Endodermal cell (in vitro differentiated cells): ENCODE measurements around the gene AOPEP. TPM values are rescaled to one million over a fixed set of nuclear protein-coding genes. Genes with fewer than 3 reads are reported as not detected.

Experiments
- DNase-seq: peaks from one replicate; pipeline ENCODE4 v3.0.0-alpha.2; 2017
- H3K27ac ChIP-seq: 2 replicates; pipeline ENCODE4 v1.5.1; 2013; ENCODE audit warnings: mild to moderate bottlenecking, low read depth, low read length, moderate library complexity
- H3K27me3 ChIP-seq: 2 replicates; pipeline ENCODE4 v1.6.1; 2013; ENCODE audit warnings: mild to moderate bottlenecking, low read length, moderate library complexity; ENCODE audit not compliant: insufficient read depth, control insufficient read depth, poor library complexity, severe bottlenecking
- H3K36me3 ChIP-seq: 2 replicates; pipeline ENCODE4 v1.7.0; 2013; ENCODE audit warnings: mild to moderate bottlenecking, low read length, moderate library complexity; ENCODE audit not compliant: control insufficient read depth, insufficient read depth
- H3K4me1 ChIP-seq: one replicate; pipeline ENCODE4 v1.7.0; 2013; ENCODE audit warnings: low read length; ENCODE audit not compliant: control insufficient read depth, insufficient read depth
- H3K4me3 ChIP-seq: 2 replicates; pipeline ENCODE4 v1.5.1; 2013; ENCODE audit warnings: mild to moderate bottlenecking, low read length, moderate library complexity
- H3K9ac ChIP-seq: 2 replicates; pipeline ENCODE4 v1.6.1; 2013; ENCODE audit warnings: mild to moderate bottlenecking, low read length, moderate library complexity; ENCODE audit not compliant: poor library complexity, severe bottlenecking; ENCODE audit errors: extremely low read depth
- H3K9me3 ChIP-seq: 2 replicates; pipeline ENCODE4 v1.6.1; 2013; ENCODE audit warnings: mild to moderate bottlenecking, low read length, moderate library complexity; ENCODE audit not compliant: control insufficient read depth
- H3K27ac Mint-ChIP-seq: 2 replicates; pipeline ENCODE4 v1.8.0; 2020; ENCODE audit warnings: mixed read lengths
- H3K27me3 Mint-ChIP-seq: 2 replicates; pipeline ENCODE4 v1.8.0; 2021; ENCODE audit warnings: mild to moderate bottlenecking, mixed read lengths; ENCODE audit not compliant: insufficient read depth
- H3K36me3 Mint-ChIP-seq: 2 replicates; pipeline ENCODE4 v1.8.0; 2020; ENCODE audit warnings: low read depth, mixed read lengths
- H3K4me1 Mint-ChIP-seq: 2 replicates; pipeline ENCODE4 v1.8.0; 2020; ENCODE audit warnings: mixed read lengths
- H3K4me3 Mint-ChIP-seq: 2 replicates; pipeline ENCODE4 v1.8.0; 2020; ENCODE audit warnings: mild to moderate bottlenecking, moderate library complexity, mixed read lengths
- H3K9me3 Mint-ChIP-seq: 2 replicates; pipeline ENCODE4 v1.8.0; 2020; ENCODE audit warnings: mild to moderate bottlenecking, mixed read lengths
- CTCF ChIP-seq: fragments of 200-600 bp; sonication (generic); conservative IDR thresholded peaks from 2 replicates; pipeline ENCODE4 v1.5.0; 2021; ENCODE audit warnings: antibody characterized with exemption, mild to moderate bottlenecking
- WGBS, 2 experiments: methylation state at CpG; one replicate each; pipeline versions ENCODE4 v1.1.5 to v1.1.7; 2013; ENCODE audit warnings: missing lambda C conversion rate in 2 of 2, mixed read lengths in 1 of 2; ENCODE audit not compliant: insufficient coverage in 1 of 2, insufficient read length in 1 of 2; 5-methylcytosine and 5-hydroxymethylcytosine counted together
- total RNA-seq, 2 donors: library from RNA; stranded (reverse); fragmentation: NEBNext Ultra II Directional in 1 of 2; extraction: Animal tissue kit (Norgen Biotek cat#: 25700) in 1 of 2; gene quantifications; 2 replicates in 1 of 2; 3 replicates in 1 of 2; pipeline ENCODE4 v1.2.1, GENCODE V29; 2021

Gene AOPEP
- total RNA-seq, 2 donors from 2014 or later, result 23.4 to 33.7 TPM

GRCh38 chr9:94700445-94700844, 26.1 kb upstream of the AOPEP start:
- no peak overlapping the region for H3K27ac Mint-ChIP-seq
- H3K27me3 Mint-ChIP-seq, result peaks cover 14% of the 10 kb centered on the region
- H3K4me3 Mint-ChIP-seq, result no peak overlapping the region
- Histone ChIP-seq H3K4me1 (peaks cover 14% of the 10 kb centered on the region), H3K27ac (no peak overlapping the region), H3K9ac (no peak overlapping the region), H3K4me3 (no peak overlapping the region), H3K27me3 (no peaks in the 10 kb centered on the region), H3K9me3 (no peaks in the 10 kb centered on the region), H3K36me3 (no peaks in the 10 kb centered on the region)
- TF ChIP-seq CTCF, result no peak
- no peaks in the 10 kb centered on the region for H3K9me3 Mint-ChIP-seq
- WGBS, 2 experiments, result 94% methylated on average over 2 of the region's 3 CpGs; no CpG with 5 or more reads in 1 of the 2 experiments
- no peak for DNase-seq
- no peaks in the 10 kb centered on the region for H3K36me3 Mint-ChIP-seq
- peaks cover 32% of the 10 kb centered on the region for H3K4me1 Mint-ChIP-seq

- no peaks in the 10 kb centered on the region for H3K27me3 ChIP-seq
- H3K9ac ChIP-seq, result no peak overlapping the region
- H3K27ac ChIP-seq, result no peak overlapping the region
- Mint-ChIP-seq H3K27me3 (peaks cover 14% of the 10 kb centered on the region), H3K4me1 (peaks cover 14% of the 10 kb centered on the region), H3K27ac (peak overlapping the region; percentile 1), H3K4me3 (no peak overlapping the region), H3K9me3 (no peaks in the 10 kb centered on the region), H3K36me3 (no peaks in the 10 kb centered on the region)
- no peak overlapping the region for H3K4me3 ChIP-seq
- WGBS, 2 experiments, result 82 to 94% methylated on average over 4 of the region's 4 CpGs
- no peaks in the 10 kb centered on the region for H3K36me3 ChIP-seq
- peaks cover 9% of the 10 kb centered on the region for H3K4me1 ChIP-seq
- H3K9me3 ChIP-seq, result no peaks in the 10 kb centered on the region
- DNase-seq, result no peak
- no peak for TF ChIP-seq CTCF
Observed at GRCh38 chr9:94703488-94704140, 22.9 kb upstream of the AOPEP start.

GRCh38 chr9:94705162-94705702, 21.3 kb upstream of the AOPEP start:
- H3K27me3 Mint-ChIP-seq, result peaks cover 9% of the 10 kb centered on the region
- peaks cover 5% of the 10 kb centered on the region for H3K4me1 ChIP-seq
- no peaks in the 10 kb centered on the region for H3K27me3 ChIP-seq
- no peaks in the 10 kb centered on the region for H3K36me3 ChIP-seq
- H3K27ac Mint-ChIP-seq, result no peak overlapping the region
- H3K4me3 ChIP-seq, result no peak overlapping the region
- H3K4me3 Mint-ChIP-seq, result no peak overlapping the region
- H3K9me3 ChIP-seq, result no peaks in the 10 kb centered on the region
- no peak overlapping the region for H3K27ac ChIP-seq
- TF ChIP-seq CTCF, result no peak
- no peaks in the 10 kb centered on the region for H3K9me3 Mint-ChIP-seq
- no peaks in the 10 kb centered on the region for H3K36me3 Mint-ChIP-seq
- peaks cover 10% of the 10 kb centered on the region for H3K4me1 Mint-ChIP-seq
- WGBS, 2 experiments, result 93 to 95% methylated on average over 6 to 7 of the region's 7 CpGs
- no peak overlapping the region for H3K9ac ChIP-seq
- no peak for DNase-seq
